Testis (tissue), 3 donors: Measurements from ENCODE around the gene PLCD1. TPM values are rescaled to one million over a fixed set of nuclear protein-coding genes. Genes with fewer than 3 reads are reported as not detected.

Source experiments
- DNase-seq: peaks from one replicate; pipeline ENCODE4 v3.0.0-alpha.2; 2019
- H3K27ac ChIP-seq, 2 donors: fragments of 200-600 bp; sonication (generic); one replicate each; pipeline ENCODE4 v1.5.1; 2019
- H3K27me3 ChIP-seq: fragments of 200-600 bp; sonication (generic); one replicate; pipeline ENCODE4 v1.5.1; 2019
- H3K36me3 ChIP-seq: fragments of 200-600 bp; sonication (generic); one replicate; pipeline ENCODE4 v1.5.1; 2017; ENCODE audit warnings: low read depth; ENCODE audit errors: missing control alignments
- H3K4me1 ChIP-seq: fragments of 200-600 bp; sonication (generic); one replicate; pipeline ENCODE4 v1.5.1; 2019
- H3K4me3 ChIP-seq, 2 donors: fragments of 200-600 bp; sonication (generic); one replicate each; pipeline ENCODE4 v1.5.1; 2017 to 2019
- H3K9me3 ChIP-seq: fragments of 200-600 bp; sonication (generic); one replicate; pipeline ENCODE4 v1.5.1; 2017
- POLR2A ChIP-seq: fragments of 450-650 bp; IDR thresholded peaks from one replicate; pipeline ENCODE4 v1.6.1; 2017; ENCODE audit warnings: antibody characterized with exemption, mild to moderate bottlenecking, moderate library complexity
- WGBS, 2 donors: methylation state at CpG; one replicate each; pipeline ENCODE4 v1.1.5; 2018; 5-methylcytosine and 5-hydroxymethylcytosine counted together
- intact Hi-C: fragments of 100-400 bp; cut with DNase I; formaldehyde crosslinking; loops from one replicate; pipeline ENCODE4 v1.15.1; 2023; ENCODE audit warnings: low total_unique reads
- polyA plus RNA-seq: library from polyadenylated mRNA; stranded (reverse); fragments of 350-450 nt; fragmentation: Illumina TruSeq; extraction: RNeasy Lipid Tissue Mini Kit (QIAGEN cat#74804); gene quantifications from one replicate; pipeline ENCODE4 v1.2.3, GENCODE V29; 2014; ENCODE audit warnings: low read depth, low replicate concordance; ENCODE audit not compliant: insufficient read depth
- total RNA-seq, 2 donors: library from RNA; depleted of rRNA; stranded (reverse); fragments of >200 nt; gene quantifications; one replicate each; pipeline ENCODE4 v1.2.3, GENCODE V29; 2016
- TF ChIP-seq, protein P1 (sequence below), 3 experiments: fragments of 450-650 bp in 2 of 3; fragments of 200-600 bp in 1 of 3; sonication (generic) in 1 of 3; IDR thresholded peaks; one replicate each; pipeline ENCODE4 v1.5.1; 2016 to 2019; ENCODE audit warnings: antibody characterized with exemption in 3 of 3, mild to moderate bottlenecking in 2 of 3, moderate library complexity in 1 of 3

Gene PLCD1
- total and polyA plus RNA-seq, 3 donors from 2014 or later = 88.4 to 228 (median 155) TPM

DNA sequence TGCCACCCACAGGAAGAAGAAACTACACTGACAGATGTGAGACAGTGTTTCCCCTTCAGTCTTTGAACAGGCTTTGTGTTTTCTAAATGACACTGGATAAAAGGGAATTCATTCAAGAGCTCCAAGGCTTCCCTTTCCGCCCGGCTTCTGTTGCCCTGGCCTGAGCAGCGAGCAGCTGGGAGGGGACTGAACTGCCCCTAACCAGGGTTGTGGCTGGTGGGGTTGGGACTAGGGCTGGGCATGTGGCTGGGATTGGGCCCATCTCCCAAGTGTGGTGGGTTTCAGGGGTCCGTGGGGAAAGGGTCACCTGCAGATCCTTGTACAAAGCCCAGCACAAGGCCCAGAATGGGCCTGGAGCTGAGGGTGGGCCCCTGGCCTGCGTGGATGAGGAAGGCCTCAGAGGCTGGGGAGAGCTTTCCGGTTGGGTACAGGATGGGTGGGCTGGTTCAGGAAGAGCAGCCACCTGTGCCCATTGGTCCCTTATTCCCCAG is 28.4 kb downstream of the PLCD1 start:
- no peak for DNase-seq
- Histone ChIP-seq H3K36me3 (no peaks in the 10 kb centered on the region), H3K4me3 (no peak overlapping the region), H3K27me3 (no peaks in the 10 kb centered on the region), H3K9me3 (no peaks in the 10 kb centered on the region), H3K4me1 (peaks cover 46% of the 10 kb centered on the region), H3K27ac (no peak overlapping the region)
- TF ChIP-seq, protein P1, sequence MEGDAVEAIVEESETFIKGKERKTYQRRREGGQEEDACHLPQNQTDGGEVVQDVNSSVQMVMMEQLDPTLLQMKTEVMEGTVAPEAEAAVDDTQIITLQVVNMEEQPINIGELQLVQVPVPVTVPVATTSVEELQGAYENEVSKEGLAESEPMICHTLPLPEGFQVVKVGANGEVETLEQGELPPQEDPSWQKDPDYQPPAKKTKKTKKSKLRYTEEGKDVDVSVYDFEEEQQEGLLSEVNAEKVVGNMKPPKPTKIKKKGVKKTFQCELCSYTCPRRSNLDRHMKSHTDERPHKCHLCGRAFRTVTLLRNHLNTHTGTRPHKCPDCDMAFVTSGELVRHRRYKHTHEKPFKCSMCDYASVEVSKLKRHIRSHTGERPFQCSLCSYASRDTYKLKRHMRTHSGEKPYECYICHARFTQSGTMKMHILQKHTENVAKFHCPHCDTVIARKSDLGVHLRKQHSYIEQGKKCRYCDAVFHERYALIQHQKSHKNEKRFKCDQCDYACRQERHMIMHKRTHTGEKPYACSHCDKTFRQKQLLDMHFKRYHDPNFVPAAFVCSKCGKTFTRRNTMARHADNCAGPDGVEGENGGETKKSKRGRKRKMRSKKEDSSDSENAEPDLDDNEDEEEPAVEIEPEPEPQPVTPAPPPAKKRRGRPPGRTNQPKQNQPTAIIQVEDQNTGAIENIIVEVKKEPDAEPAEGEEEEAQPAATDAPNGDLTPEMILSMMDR (IDR thresholded peaks at IDR 0.05) = no peak
- TF ChIP-seq POLR2A = no peak
- 89 to 97% methylated on average over 5 to 6 of the region's 6 CpGs for WGBS, 2 donors
- intact Hi-C loops = loop anchor here (10.0 kb wide), 1 partner anchor 146 kb away; no protein-coding TSS in a partner anchor

DNA sequence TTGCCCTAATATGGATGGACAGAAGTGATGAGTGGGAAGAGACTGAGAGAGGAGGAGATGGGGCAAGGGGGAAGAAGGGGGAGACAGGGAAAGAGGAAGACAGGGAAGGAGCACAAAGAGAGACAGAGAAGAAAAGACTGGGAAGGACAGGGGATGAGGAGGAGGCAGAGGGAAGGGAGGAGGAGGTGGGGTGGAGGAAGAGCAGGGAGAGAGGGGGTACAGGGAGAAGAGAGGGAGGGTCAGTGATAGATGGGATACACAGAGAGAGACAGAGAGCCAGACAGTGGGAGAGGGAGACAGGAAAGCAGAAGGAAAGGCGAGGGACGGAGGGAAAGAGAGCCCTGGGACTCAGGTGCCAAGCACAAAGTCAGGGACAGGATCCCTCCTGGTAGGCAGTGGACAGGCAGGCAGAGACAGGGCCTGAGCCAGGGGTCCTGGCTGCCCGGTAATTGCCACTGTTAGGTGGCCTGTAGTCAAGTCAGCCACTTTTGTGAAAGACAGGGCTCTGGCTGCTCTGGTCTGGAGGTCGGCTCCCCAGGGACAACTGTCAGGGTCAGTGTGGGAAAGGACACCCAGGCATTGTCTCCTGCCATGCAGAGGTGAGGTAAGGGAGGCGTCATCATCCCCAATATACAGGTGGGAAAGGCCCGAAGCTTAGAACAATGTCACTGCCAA is 29.1 kb downstream of the PLCD1 start:
- 81 to 98% methylated on average over 6 of the region's 6 CpGs for WGBS, 2 donors
- no peak for TF ChIP-seq POLR2A
- TF ChIP-seq, protein P1 (IDR thresholded peaks at IDR 0.05) = no peak
- Histone ChIP-seq H3K27me3 (no peaks in the 10 kb centered on the region), H3K9me3 (no peaks in the 10 kb centered on the region), H3K4me3 (no peak overlapping the region), H3K36me3 (no peaks in the 10 kb centered on the region), H3K4me1 (peaks cover 40% of the 10 kb centered on the region), H3K27ac (no peak overlapping the region)
- DNase-seq = no peak
- intact Hi-C loops = loop anchor here (10.0 kb wide), 1 partner anchor 146 kb away; no protein-coding TSS in a partner anchor

DNA sequence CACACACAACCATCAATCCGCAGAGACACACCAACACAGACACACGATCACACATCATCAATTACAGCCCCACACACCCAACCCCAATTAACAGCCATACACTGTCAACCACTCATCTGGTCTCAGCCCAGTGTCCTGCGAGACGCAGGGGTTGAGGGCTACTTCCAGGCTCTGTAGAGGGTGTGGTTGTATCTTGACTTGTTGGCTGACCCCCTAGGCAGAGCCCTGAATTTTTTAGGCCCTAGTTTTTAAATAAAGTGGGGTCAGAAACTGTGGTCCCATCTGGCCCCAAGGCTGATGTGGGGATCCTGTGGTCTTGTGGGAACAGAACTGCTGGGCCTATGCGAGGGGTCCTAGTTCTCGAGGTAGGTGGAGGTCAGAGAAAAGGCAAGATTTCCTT is 29.6 kb downstream of the PLCD1 start:
- intact Hi-C loops = loop anchor here (10.0 kb wide), 1 partner anchor 145 kb away; no protein-coding TSS in a partner anchor
- 88 to 90% methylated on average over 6 of the region's 6 CpGs for WGBS, 2 donors
- no peaks in the 10 kb centered on the region for H3K9me3 ChIP-seq
- H3K27ac ChIP-seq = no peak overlapping the region
- no peaks in the 10 kb centered on the region for H3K27me3 ChIP-seq
- TF ChIP-seq, protein P1 (IDR thresholded peaks at IDR 0.05) = no peak
- no peak for TF ChIP-seq POLR2A
- H3K4me3 ChIP-seq = no peak overlapping the region
- H3K4me1 ChIP-seq = peaks cover 34% of the 10 kb centered on the region
- no peaks in the 10 kb centered on the region for H3K36me3 ChIP-seq
- no peak for DNase-seq

DNA sequence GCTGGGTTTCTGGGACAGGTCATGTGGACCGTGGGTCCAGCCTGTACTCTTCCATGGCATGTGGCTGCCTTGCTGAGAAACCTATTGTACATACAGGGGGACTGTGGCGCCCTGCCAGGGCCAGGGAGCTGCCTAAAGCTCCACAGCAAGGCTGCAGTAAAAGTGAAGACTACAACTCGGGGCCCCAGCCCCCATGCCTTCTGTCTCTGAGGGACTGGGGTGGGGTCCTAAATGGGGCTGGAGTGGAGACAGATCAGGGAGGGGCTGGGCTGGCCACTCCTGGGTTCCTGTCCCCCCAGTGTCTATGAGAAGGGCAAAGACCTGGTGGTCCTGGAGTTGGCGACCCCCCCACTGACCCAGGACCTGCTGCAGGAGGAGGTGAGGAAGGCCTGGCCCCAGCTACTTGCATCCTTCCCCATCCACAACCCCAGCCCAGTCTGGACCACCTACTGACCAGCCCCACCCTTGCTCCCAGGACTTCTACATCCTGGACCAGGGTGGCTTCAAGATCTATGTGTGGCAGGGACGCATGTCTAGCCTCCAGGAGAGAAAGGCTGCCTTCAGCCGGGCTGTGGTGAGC is 31.6 kb downstream of the PLCD1 start:
- no peak for DNase-seq

More for the DNA sequence above, 31.6 kb downstream of the PLCD1 start:
- intact Hi-C loops = no loop called here
- no peaks in the 10 kb centered on the region for H3K9me3 ChIP-seq
- H3K27ac ChIP-seq = peak overlapping the region; percentile 87 to 92
- no peaks in the 10 kb centered on the region for H3K36me3 ChIP-seq
- TF ChIP-seq POLR2A = no peak
- TF ChIP-seq, protein P1 (IDR thresholded peaks at IDR 0.05) = no peak
- no peak overlapping the region for H3K4me3 ChIP-seq
- no peaks in the 10 kb centered on the region for H3K27me3 ChIP-seq
- 86 to 93% methylated on average over 2 to 6 of the region's 6 CpGs for WGBS, 2 donors
- H3K4me1 ChIP-seq = peaks cover 29% of the 10 kb centered on the region
